Astrocyte of the spinal cord (primary cell): ENCODE results near the gene CRACR2B.
A peak's percentile ranks its signal among the peaks of the same experiment; 100 is the strongest.

ENCODE experiments used
- DNase-seq: peaks from one replicate; pipeline ENCODE4 v3.0.0; 2011; ENCODE audit warnings: low read depth, low spot score
- H3K4me3 ChIP-seq: 2 replicates; pipeline ENCODE4 v1.5.1; 2011; ENCODE audit warnings: low read depth, mild to moderate bottlenecking, low read length, moderate library complexity
- in situ Hi-C: cut with HindIII; loops from 2 replicates; pipeline ENCODE4 v1.10.0; 2017; ENCODE audit warnings: low sequenced_read_pairs
- TF ChIP-seq, protein P1 (sequence below): IDR thresholded peaks from 2 replicates; pipeline ENCODE4 v1.5.1; 2012; ENCODE audit warnings: low read depth, mild to moderate bottlenecking, low read length, inconsistent platforms

Gene CRACR2B

DNA sequence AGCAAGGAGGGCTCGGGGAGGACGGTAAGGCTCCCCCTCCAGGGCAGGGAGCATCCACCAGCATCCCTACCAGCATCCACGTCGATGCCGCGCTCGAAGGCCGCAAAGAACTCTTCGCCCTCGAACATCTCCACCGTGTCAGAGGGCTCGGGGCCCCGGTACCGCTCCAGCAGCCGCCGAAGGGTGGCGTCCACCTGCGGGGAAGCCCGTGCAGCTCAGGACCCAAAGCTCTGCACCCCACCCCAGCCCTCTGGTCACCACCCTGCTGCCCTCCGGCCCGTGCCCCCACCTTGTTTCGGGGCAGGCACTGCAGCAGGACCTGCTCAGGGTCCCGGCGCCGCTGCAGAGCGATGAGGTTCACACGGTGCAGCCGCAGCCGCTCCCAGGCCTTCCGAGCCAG, 27.2 kb upstream of the CRACR2B start:
- TF ChIP-seq, protein P1, sequence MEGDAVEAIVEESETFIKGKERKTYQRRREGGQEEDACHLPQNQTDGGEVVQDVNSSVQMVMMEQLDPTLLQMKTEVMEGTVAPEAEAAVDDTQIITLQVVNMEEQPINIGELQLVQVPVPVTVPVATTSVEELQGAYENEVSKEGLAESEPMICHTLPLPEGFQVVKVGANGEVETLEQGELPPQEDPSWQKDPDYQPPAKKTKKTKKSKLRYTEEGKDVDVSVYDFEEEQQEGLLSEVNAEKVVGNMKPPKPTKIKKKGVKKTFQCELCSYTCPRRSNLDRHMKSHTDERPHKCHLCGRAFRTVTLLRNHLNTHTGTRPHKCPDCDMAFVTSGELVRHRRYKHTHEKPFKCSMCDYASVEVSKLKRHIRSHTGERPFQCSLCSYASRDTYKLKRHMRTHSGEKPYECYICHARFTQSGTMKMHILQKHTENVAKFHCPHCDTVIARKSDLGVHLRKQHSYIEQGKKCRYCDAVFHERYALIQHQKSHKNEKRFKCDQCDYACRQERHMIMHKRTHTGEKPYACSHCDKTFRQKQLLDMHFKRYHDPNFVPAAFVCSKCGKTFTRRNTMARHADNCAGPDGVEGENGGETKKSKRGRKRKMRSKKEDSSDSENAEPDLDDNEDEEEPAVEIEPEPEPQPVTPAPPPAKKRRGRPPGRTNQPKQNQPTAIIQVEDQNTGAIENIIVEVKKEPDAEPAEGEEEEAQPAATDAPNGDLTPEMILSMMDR: no peak
- no peak overlapping the region for H3K4me3 ChIP-seq
- in situ Hi-C loops: no loop called here
- no peak for DNase-seq

DNA sequence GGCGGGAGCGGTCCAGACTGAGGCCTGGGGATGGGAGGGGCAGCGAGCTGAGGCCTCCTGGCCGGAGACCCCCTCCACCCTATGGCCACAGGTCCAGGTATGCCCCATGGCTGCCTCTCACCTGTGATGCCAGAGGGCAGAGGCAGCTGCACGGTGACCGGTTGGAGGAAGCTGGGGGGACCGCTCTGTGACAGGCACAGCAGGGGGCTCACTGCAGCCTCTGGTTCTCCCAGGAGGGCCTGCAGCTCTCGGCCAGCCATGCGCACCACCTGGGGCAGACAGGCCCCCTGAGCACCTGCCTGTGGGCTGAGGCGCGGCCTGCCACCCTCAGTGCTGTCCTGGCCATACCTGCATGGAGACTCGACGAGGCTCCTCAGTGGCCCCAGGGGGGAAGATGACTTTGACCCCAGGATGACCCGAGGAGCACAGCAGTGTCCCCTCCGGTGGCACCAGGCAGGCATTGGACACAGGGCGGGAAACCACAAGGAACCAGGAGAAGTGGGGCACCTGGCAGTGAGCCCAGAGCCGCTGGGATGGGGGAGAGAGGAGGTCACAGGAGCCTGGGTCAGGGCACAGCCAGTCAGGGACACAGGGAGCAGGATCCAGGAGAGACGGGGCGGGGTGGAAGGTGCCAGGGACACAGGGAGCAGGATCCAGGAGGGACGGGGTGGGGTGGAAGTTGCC, 26.5 kb upstream of the CRACR2B start:
- no peak overlapping the region for H3K4me3 ChIP-seq
- in situ Hi-C loops: no loop called here
- TF ChIP-seq, protein P1: no peak
- no peak for DNase-seq

DNA sequence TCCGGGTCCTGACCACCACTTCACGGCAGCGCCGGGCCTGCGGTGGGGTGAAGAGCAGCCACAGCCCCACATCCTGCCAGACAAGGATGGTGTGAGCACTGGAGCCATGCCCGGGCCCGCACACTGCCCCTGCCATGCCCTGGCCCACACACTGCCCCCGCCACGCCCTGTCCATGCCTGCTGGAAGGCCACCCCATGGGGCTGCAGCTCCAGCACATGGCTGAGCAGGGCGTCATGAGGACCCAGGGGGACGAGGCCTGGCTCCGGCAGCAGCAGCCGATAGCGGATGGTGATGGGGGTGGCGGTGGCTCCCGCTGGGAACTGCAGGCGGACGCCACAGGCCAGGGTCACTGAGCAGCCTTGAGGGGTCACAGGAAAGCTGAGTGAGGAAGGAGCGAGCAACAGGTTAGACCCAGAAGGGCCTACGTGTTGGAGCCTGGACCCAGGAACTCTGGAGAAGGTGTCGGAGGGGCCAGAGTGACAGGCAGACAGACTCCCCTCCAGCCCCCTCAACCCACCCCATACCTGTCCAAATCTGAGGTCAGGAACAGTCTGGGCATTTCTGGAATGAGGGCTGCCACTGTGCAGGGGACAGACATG, 25.6 kb upstream of the CRACR2B start:
- no peak for DNase-seq
- in situ Hi-C loops: no loop called here
- no peak overlapping the region for H3K4me3 ChIP-seq
- TF ChIP-seq, protein P1: no peak

DNA sequence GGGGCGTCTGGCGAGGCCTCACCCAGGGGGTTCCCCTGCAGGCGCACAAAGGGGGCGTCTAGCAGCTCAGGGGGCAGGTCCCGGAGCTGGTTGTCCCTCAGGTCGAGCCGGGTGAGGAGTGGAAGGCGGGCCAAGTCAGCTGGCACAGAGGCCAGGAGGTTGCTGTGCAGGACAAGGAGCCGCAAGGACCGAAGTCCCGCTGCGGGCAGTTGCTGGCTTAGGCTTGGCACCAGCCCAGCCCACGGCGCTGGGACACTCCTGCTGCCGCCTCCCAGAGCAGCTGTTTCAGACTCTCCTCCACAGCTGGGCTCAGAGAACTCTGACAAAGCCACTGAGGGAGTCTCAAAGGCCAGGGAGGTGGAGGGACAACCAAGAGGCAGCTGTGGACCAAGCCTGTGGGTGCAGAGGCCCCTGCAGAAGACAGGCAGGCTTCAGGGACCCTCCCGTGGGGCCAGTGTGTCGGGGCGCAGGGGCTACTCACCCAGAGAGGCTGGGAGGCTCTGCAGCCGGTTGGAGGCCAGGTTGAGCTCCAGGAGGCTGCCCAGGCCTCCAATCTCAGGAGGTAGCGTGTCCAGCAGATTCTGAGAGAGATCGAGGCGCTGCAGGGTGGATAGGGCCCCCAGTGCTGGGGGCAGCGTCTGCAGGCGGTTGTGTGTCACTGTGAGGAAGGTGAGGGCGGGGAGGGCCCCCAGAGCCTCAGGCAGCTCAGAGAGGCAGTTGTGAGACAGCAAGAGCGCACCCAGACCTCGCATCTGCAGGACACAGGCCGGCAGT, 24.8 kb upstream of the CRACR2B start:
- DNase-seq: no peak
- H3K4me3 ChIP-seq: no peak overlapping the region
- in situ Hi-C loops: no loop called here
- TF ChIP-seq, protein P1: no peak

DNA sequence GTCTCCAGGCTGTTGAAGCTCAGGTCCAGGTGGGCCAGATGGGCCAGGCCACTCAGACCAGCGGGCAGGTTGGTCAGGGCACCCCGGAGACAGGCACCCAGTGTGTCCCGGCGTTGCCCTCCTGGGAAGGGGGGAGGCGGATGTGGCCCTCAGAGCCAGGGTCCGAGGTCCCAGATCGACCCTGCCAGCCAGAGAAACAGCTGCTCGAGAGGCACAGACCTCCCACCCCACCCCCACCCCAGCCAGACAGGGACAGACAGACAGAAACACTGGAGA, 24.3 kb upstream of the CRACR2B start:
- H3K4me3 ChIP-seq: no peak overlapping the region
- in situ Hi-C loops: no loop called here
- TF ChIP-seq, protein P1: no peak
- no peak for DNase-seq

DNA sequence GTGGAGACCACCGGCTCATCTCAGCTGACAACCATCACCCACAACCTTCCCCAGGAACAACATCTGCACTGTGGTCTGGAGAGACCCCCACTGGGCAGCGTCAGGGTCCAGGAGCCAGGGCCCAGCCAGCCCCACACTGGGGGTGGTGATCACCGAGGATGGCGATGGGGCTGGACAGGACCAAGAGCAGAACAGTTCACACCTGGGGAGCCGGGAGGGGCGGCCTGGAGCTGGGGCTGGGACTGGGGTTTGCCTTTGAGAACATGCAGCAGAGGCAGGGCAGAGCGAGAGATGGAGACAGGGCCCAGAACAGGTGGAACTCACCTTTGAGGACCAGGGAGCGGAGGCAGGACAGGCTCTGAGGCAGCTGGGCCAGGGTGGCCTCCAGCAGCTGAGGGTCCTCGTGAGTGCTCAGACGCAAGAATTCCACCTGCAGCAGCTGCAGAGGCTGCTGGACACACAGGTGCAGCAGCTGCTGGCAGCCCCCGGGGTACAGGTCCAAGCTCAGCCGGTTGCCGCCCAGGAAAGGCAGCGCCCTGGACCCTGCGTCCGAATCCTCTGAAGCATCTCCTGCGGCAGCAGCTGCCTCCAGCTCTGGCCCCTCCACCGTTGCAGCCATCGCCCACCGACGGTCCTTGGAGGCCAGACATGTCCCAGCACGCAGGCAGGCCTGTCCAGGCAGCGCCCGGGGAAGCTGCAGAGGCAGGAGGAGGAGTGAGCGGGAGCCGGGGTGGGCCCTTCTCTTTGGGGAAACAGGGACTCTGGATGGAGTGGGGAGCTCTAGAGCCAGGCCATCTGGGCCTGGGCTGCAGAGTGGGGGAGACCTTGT, 23.7 kb upstream of the CRACR2B start:
- no peak for DNase-seq
- TF ChIP-seq, protein P1: no peak
- H3K4me3 ChIP-seq: peak overlapping the region; percentile 57
- in situ Hi-C loops: no loop called here
